Endodermal cell (in vitro differentiated cells): ENCODE measurements around the gene CDT1. TPM values are rescaled to one million over a fixed set of nuclear protein-coding genes. Genes with fewer than 3 reads are reported as not detected.

Experiments used
- DNase-seq: peaks from one replicate; pipeline ENCODE4 v3.0.0-alpha.2; 2017
- H3K27ac ChIP-seq: 2 replicates; pipeline ENCODE4 v1.5.1; 2013; ENCODE audit warnings: mild to moderate bottlenecking, low read depth, low read length, moderate library complexity
- H3K27me3 ChIP-seq: 2 replicates; pipeline ENCODE4 v1.6.1; 2013; ENCODE audit warnings: mild to moderate bottlenecking, low read length, moderate library complexity; ENCODE audit not compliant: insufficient read depth, control insufficient read depth, poor library complexity, severe bottlenecking
- H3K36me3 ChIP-seq: 2 replicates; pipeline ENCODE4 v1.7.0; 2013; ENCODE audit warnings: mild to moderate bottlenecking, low read length, moderate library complexity; ENCODE audit not compliant: control insufficient read depth, insufficient read depth
- H3K4me1 ChIP-seq: one replicate; pipeline ENCODE4 v1.7.0; 2013; ENCODE audit warnings: low read length; ENCODE audit not compliant: control insufficient read depth, insufficient read depth
- H3K4me3 ChIP-seq: 2 replicates; pipeline ENCODE4 v1.5.1; 2013; ENCODE audit warnings: mild to moderate bottlenecking, low read length, moderate library complexity
- H3K9ac ChIP-seq: 2 replicates; pipeline ENCODE4 v1.6.1; 2013; ENCODE audit warnings: mild to moderate bottlenecking, low read length, moderate library complexity; ENCODE audit not compliant: poor library complexity, severe bottlenecking; ENCODE audit errors: extremely low read depth
- H3K9me3 ChIP-seq: 2 replicates; pipeline ENCODE4 v1.6.1; 2013; ENCODE audit warnings: mild to moderate bottlenecking, low read length, moderate library complexity; ENCODE audit not compliant: control insufficient read depth
- H3K27ac Mint-ChIP-seq: 2 replicates; pipeline ENCODE4 v1.8.0; 2020; ENCODE audit warnings: mixed read lengths
- H3K27me3 Mint-ChIP-seq: 2 replicates; pipeline ENCODE4 v1.8.0; 2021; ENCODE audit warnings: mild to moderate bottlenecking, mixed read lengths; ENCODE audit not compliant: insufficient read depth
- H3K36me3 Mint-ChIP-seq: 2 replicates; pipeline ENCODE4 v1.8.0; 2020; ENCODE audit warnings: low read depth, mixed read lengths
- H3K4me1 Mint-ChIP-seq: 2 replicates; pipeline ENCODE4 v1.8.0; 2020; ENCODE audit warnings: mixed read lengths
- H3K4me3 Mint-ChIP-seq: 2 replicates; pipeline ENCODE4 v1.8.0; 2020; ENCODE audit warnings: mild to moderate bottlenecking, moderate library complexity, mixed read lengths
- H3K9me3 Mint-ChIP-seq: 2 replicates; pipeline ENCODE4 v1.8.0; 2020; ENCODE audit warnings: mild to moderate bottlenecking, mixed read lengths
- WGBS, 2 experiments: methylation state at CpG; one replicate each; pipeline versions ENCODE4 v1.1.5 to v1.1.7; 2013; ENCODE audit warnings: missing lambda C conversion rate in 2 of 2, mixed read lengths in 1 of 2; ENCODE audit not compliant: insufficient coverage in 1 of 2, insufficient read length in 1 of 2; 5-methylcytosine and 5-hydroxymethylcytosine counted together
- total RNA-seq, 2 donors: library from RNA; stranded (reverse); fragmentation: NEBNext Ultra II Directional in 1 of 2; extraction: Animal tissue kit (Norgen Biotek cat#: 25700) in 1 of 2; gene quantifications; 2 replicates in 1 of 2; 3 replicates in 1 of 2; pipeline ENCODE4 v1.2.1, GENCODE V29; 2021
- TF ChIP-seq, protein P1 (sequence below): fragments of 200-600 bp; sonication (generic); conservative IDR thresholded peaks from 2 replicates; pipeline ENCODE4 v1.5.0; 2021; ENCODE audit warnings: antibody characterized with exemption, mild to moderate bottlenecking

CDT1 gene
- total RNA-seq, 2 donors from 2014 or later = 57.1 to 63.0 TPM

GRCh38 chr16:88805887-88806393 lies 2.4 kb downstream of the CDT1 start:
- Histone ChIP-seq H3K36me3 (peaks cover 28% of the 10 kb centered on the region), H3K4me1 (peaks cover 11% of the 10 kb centered on the region), H3K9ac (no peak overlapping the region), H3K4me3 (no peak overlapping the region), H3K27ac (no peak overlapping the region), H3K9me3 (no peaks in the 10 kb centered on the region), H3K27me3 (no peaks in the 10 kb centered on the region)
- Mint-ChIP-seq H3K36me3 (peaks cover 29% of the 10 kb centered on the region), H3K9me3 (no peaks in the 10 kb centered on the region), H3K27me3 (no peaks in the 10 kb centered on the region), H3K4me1 (no peaks in the 10 kb centered on the region), H3K4me3 (no peak overlapping the region), H3K27ac (no peak overlapping the region)
- no peak for DNase-seq
- 95% methylated on average over 14 to 21 of the region's 21 CpGs for WGBS, 2 experiments
- TF ChIP-seq, protein P1, sequence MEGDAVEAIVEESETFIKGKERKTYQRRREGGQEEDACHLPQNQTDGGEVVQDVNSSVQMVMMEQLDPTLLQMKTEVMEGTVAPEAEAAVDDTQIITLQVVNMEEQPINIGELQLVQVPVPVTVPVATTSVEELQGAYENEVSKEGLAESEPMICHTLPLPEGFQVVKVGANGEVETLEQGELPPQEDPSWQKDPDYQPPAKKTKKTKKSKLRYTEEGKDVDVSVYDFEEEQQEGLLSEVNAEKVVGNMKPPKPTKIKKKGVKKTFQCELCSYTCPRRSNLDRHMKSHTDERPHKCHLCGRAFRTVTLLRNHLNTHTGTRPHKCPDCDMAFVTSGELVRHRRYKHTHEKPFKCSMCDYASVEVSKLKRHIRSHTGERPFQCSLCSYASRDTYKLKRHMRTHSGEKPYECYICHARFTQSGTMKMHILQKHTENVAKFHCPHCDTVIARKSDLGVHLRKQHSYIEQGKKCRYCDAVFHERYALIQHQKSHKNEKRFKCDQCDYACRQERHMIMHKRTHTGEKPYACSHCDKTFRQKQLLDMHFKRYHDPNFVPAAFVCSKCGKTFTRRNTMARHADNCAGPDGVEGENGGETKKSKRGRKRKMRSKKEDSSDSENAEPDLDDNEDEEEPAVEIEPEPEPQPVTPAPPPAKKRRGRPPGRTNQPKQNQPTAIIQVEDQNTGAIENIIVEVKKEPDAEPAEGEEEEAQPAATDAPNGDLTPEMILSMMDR = no peak

DNA sequence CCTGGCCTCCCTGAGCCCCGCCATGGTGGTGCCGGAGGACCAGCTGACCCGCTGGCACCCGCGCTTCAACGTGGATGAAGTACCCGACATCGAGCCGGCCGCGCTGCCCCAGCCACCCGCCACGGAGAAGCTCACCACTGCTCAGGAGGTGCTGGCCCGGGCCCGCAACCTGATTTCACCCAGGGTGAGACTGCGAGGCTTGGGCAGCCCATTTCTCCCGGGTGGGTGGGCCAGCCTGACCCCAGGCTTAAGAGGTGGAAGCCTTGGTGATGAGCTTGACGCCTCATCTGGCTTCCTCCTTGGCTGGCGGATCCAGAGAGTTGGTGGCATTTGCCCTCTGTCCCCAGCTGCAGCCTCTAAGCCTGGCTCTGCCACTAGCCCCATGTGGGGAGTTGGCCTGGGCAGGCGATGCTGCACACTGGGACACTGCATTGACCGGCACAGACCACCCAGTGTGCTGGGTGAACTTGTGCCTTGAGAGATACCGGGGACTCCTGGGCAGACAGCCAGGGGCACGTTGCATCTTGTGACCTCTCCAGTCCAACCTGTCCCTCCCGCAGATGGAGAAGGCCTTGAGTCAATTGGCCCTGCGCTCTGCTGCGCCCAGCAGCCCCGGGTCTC lies 3.0 kb downstream of the CDT1 start:
- H3K27me3 Mint-ChIP-seq = no peaks in the 10 kb centered on the region
- Histone ChIP-seq H3K9ac (no peak overlapping the region), H3K27ac (no peak overlapping the region)

GRCh38 chr16:88807142-88807625 lies 3.6 kb downstream of the CDT1 start:
- Histone ChIP-seq H3K9ac (no peak overlapping the region), H3K27me3 (no peaks in the 10 kb centered on the region), H3K4me1 (peaks cover 11% of the 10 kb centered on the region), H3K36me3 (peaks cover 28% of the 10 kb centered on the region), H3K27ac (no peak overlapping the region), H3K4me3 (no peak overlapping the region), H3K9me3 (no peaks in the 10 kb centered on the region)
- Mint-ChIP-seq H3K9me3 (no peaks in the 10 kb centered on the region), H3K4me1 (no peaks in the 10 kb centered on the region), H3K27ac (no peak overlapping the region), H3K27me3 (no peaks in the 10 kb centered on the region), H3K36me3 (peaks cover 27% of the 10 kb centered on the region), H3K4me3 (no peak overlapping the region)
- DNase-seq = no peak
- TF ChIP-seq, protein P1 = no peak
- 93 to 99% methylated on average over 16 to 24 of the region's 24 CpGs for WGBS, 2 experiments

More for the DNA sequence above, 3.0 kb downstream of the CDT1 start:
- TF ChIP-seq, protein P1 = no peak
- Histone ChIP-seq H3K27me3 (no peaks in the 10 kb centered on the region), H3K4me1 (peaks cover 11% of the 10 kb centered on the region), H3K36me3 (peaks cover 28% of the 10 kb centered on the region), H3K9me3 (no peaks in the 10 kb centered on the region), H3K4me3 (no peak overlapping the region)
- H3K9me3 Mint-ChIP-seq = no peaks in the 10 kb centered on the region
- 97 to 98% methylated on average over 13 to 27 of the region's 27 CpGs for WGBS, 2 experiments
- H3K4me3 Mint-ChIP-seq = no peak overlapping the region
- no peaks in the 10 kb centered on the region for H3K4me1 Mint-ChIP-seq
- DNase-seq = no peak
- H3K36me3 Mint-ChIP-seq = peaks cover 27% of the 10 kb centered on the region
- H3K27ac Mint-ChIP-seq = no peak overlapping the region
